Astrocyte (in vitro differentiated cells and primary cell): ENCODE results near the gene SAA4. TPM values are rescaled to one million over a fixed set of nuclear protein-coding genes. Genes with fewer than 3 reads are reported as not detected.
"Not testable (repeated sequence)": the region's sequence is repeated elsewhere in the genome, so short reads cannot be mapped to it uniquely, and the experiment has no call there.

Experiments used
- DNase-seq: peaks from one replicate; pipeline ENCODE4 v3.0.0-alpha.2; 2010; ENCODE audit warnings: low read depth
- FAIRE-seq: peaks from 2 replicates; lab custom pipeline; 2011; peaks lifted over from hg19 to GRCh38; lab: Jason Lieb, UNC
- H2AFZ ChIP-seq: 2 replicates; pipeline ENCODE4 v1.6.0; 2012; ENCODE audit warnings: low read depth, low read length, inconsistent platforms
- H3K27ac ChIP-seq: 2 replicates; pipeline ENCODE4 v1.5.1; 2011; ENCODE audit warnings: low read depth, low read length, inconsistent platforms
- H3K27me3 ChIP-seq: 2 replicates; pipeline ENCODE4 v1.6.0; 2011; ENCODE audit warnings: low read length, inconsistent platforms; ENCODE audit not compliant: insufficient read depth
- H3K36me3 ChIP-seq: 2 replicates; pipeline ENCODE4 v1.5.1; 2011; ENCODE audit warnings: low read length, inconsistent platforms; ENCODE audit not compliant: insufficient read depth
- H3K4me1 ChIP-seq: 2 replicates; pipeline ENCODE4 v1.5.1; 2011; ENCODE audit warnings: low read length, inconsistent platforms; ENCODE audit not compliant: insufficient read depth
- H3K4me2 ChIP-seq: 2 replicates; pipeline ENCODE4 v1.6.0; 2012; ENCODE audit warnings: low read length, inconsistent platforms
- H3K4me3 ChIP-seq: 2 replicates; pipeline ENCODE4 v1.5.1; 2011; ENCODE audit warnings: low read depth, mild to moderate bottlenecking, low read length, inconsistent platforms; ENCODE audit not compliant: insufficient read depth
- H3K79me2 ChIP-seq: 2 replicates; pipeline ENCODE4 v1.6.0; 2012; ENCODE audit warnings: mild to moderate bottlenecking, low read length, inconsistent platforms; ENCODE audit not compliant: insufficient read depth
- H3K9ac ChIP-seq: 2 replicates; pipeline ENCODE4 v1.6.0; 2012; ENCODE audit warnings: mild to moderate bottlenecking, low read length, inconsistent platforms
- H3K9me3 ChIP-seq: 2 replicates; pipeline ENCODE4 v1.5.1; 2012; ENCODE audit warnings: low read depth, mild to moderate bottlenecking, low read length, inconsistent platforms; ENCODE audit not compliant: insufficient read depth
- H4K20me1 ChIP-seq: 2 replicates; pipeline ENCODE4 v1.6.0; 2012; ENCODE audit warnings: low read length, inconsistent platforms; ENCODE audit not compliant: insufficient read depth
- H3K27ac Mint-ChIP-seq: one replicate; pipeline ENCODE4 v1.8.0; 2021; ENCODE audit warnings: mild to moderate bottlenecking, mixed read lengths; ENCODE audit not compliant: unreplicated experiment
- H3K27me3 Mint-ChIP-seq: one replicate; pipeline ENCODE4 v1.8.0; 2021; ENCODE audit warnings: low read depth, mixed read lengths; ENCODE audit not compliant: unreplicated experiment
- H3K36me3 Mint-ChIP-seq: one replicate; pipeline ENCODE4 v1.8.0; 2021; ENCODE audit warnings: low read depth, mixed read lengths; ENCODE audit not compliant: unreplicated experiment
- H3K4me1 Mint-ChIP-seq: one replicate; pipeline ENCODE4 v1.8.0; 2021; ENCODE audit warnings: low read depth, mixed read lengths; ENCODE audit not compliant: unreplicated experiment
- H3K4me3 Mint-ChIP-seq: one replicate; pipeline ENCODE4 v1.8.0; 2021; ENCODE audit warnings: mild to moderate bottlenecking, moderate library complexity, mixed read lengths; ENCODE audit not compliant: unreplicated experiment
- H3K9me3 Mint-ChIP-seq: one replicate; pipeline ENCODE4 v1.8.0; 2021; ENCODE audit warnings: mild to moderate bottlenecking, mixed read lengths; ENCODE audit not compliant: unreplicated experiment
- total RNA-seq: library from RNA; stranded (reverse); gene quantifications from 2 replicates; pipeline ENCODE4 v1.2.1, GENCODE V29; 2021
- TF ChIP-seq, protein P1 (sequence below): IDR thresholded peaks from 2 replicates; pipeline ENCODE4 v1.5.1; 2011; ENCODE audit warnings: low read depth, mild to moderate bottlenecking, inconsistent platforms, low read length, moderate library complexity; ENCODE audit not compliant: insufficient read depth

SAA4 gene
- total RNA-seq, 1 donor from 2014 or later, result not detected

DNA sequence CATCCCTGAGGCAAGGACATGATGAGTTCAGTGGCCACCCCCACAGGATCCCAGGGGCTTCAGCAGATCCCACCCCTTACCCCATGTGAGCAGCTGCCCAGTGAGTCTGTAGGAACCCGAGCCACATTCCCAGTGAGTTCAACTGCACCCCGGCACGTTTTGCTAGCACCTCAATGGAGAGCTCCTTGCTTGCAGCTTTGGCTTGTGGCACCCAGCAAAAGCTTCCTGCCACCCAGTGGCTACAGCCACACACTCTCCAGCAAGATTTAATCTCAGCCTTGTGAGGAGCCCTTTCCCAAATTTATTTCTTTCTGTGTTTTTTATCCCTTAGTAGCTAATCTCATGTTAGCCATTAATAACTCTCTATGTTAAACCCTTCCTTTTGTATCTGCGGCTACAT is 33.5 kb upstream of the SAA4 start:
- Histone ChIP-seq H3K4me2 (no peak overlapping the region), H3K9ac (no peak overlapping the region), H3K36me3 (no peaks in the 10 kb centered on the region), H4K20me1 (no peaks in the 10 kb centered on the region), H3K79me2 (no peaks in the 10 kb centered on the region), H2AFZ (no peak overlapping the region), H3K27ac (no peak overlapping the region), H3K4me1 (no peaks in the 10 kb centered on the region), H3K9me3 (no peaks in the 10 kb centered on the region), H3K27me3 (no peaks in the 10 kb centered on the region), H3K4me3 (no peak overlapping the region)
- Mint-ChIP-seq H3K9me3 (no peaks in the 10 kb centered on the region), H3K27me3 (peaks cover 4% of the 10 kb centered on the region), H3K4me1 (no peaks in the 10 kb centered on the region), H3K4me3 (no peak overlapping the region), H3K36me3 (peaks cover under 1% of the 10 kb centered on the region), H3K27ac (no peak overlapping the region)
- DNase-seq, result no peak
- TF ChIP-seq, protein P1, sequence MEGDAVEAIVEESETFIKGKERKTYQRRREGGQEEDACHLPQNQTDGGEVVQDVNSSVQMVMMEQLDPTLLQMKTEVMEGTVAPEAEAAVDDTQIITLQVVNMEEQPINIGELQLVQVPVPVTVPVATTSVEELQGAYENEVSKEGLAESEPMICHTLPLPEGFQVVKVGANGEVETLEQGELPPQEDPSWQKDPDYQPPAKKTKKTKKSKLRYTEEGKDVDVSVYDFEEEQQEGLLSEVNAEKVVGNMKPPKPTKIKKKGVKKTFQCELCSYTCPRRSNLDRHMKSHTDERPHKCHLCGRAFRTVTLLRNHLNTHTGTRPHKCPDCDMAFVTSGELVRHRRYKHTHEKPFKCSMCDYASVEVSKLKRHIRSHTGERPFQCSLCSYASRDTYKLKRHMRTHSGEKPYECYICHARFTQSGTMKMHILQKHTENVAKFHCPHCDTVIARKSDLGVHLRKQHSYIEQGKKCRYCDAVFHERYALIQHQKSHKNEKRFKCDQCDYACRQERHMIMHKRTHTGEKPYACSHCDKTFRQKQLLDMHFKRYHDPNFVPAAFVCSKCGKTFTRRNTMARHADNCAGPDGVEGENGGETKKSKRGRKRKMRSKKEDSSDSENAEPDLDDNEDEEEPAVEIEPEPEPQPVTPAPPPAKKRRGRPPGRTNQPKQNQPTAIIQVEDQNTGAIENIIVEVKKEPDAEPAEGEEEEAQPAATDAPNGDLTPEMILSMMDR, result no peak
- FAIRE-seq, result no peak

DNA sequence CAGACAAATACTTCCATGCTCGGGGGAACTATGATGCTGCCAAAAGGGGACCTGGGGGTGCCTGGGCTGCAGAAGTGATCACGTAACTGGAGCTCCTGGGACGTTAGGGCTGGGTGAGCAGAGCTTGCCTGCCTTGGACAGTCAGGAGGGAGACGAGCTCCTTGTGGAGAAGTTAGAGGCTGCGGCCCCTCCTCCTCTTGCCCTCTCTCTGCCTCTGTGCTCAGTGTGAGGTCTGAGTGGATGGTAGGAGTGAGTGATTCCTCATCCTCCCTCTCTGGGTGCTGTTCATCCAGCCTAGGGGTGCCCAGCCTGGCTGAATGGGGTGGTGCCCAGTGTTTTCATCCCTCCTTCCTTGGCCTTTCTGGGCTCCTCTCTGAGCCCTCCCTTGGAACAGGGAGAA is 32.6 kb upstream of the SAA4 start:
- not testable (repeated sequence) for H3K4me3 ChIP-seq, H3K4me1 Mint-ChIP-seq, H4K20me1 ChIP-seq, H3K9ac ChIP-seq, H3K27me3 Mint-ChIP-seq, H3K4me1 ChIP-seq, H3K36me3 Mint-ChIP-seq, H3K36me3 ChIP-seq, H3K9me3 ChIP-seq, H3K4me3 Mint-ChIP-seq, H3K9me3 Mint-ChIP-seq, H3K27ac Mint-ChIP-seq, DNase-seq, H3K79me2 ChIP-seq, H3K4me2 ChIP-seq, H3K27me3 ChIP-seq, FAIRE-seq, H3K27ac ChIP-seq, H2AFZ ChIP-seq

DNA sequence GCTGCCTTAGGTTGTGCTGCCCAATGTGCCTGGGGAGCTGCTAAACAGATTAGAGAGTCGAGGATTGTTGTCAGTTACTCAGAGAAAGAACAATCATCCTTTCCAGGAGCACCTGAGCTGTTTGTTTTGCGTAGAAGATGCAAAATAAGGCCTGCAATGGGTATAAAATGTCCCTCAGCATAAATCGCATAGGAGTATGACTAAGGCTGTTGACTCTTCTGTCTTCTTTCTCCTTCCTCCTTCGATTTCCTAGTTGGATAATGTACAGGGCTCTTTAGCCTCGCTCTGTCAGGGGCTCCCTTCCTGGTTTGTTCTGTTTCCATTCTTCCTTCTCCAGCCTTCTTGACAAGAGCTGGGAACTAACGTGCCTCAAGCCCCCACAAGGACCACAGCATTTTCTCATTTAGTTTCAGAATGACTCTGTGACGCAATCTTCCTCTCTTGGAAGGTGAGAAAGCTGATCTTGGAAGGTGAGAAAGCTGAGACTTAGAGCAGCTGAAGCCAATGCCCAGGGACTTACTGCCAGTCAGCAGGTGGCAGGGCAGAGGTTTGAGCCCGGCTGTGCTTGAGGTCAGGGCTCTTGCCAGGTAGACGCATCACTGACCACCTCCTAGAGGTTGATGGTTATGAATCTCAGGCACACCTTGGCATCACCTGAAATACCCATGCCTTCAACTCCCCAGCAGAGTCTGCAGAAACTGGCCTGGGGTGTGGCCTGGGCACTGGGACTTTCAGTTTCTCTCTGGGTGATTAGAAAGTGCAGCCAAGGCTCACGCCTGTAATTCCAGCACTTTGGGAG is 30.9 kb upstream of the SAA4 start:
- H3K36me3 Mint-ChIP-seq, H3K4me3 ChIP-seq, H2AFZ ChIP-seq, H4K20me1 ChIP-seq, H3K9me3 Mint-ChIP-seq, H3K27me3 Mint-ChIP-seq, H3K27ac Mint-ChIP-seq, H3K4me1 Mint-ChIP-seq, H3K9me3 ChIP-seq, H3K9ac ChIP-seq, H3K36me3 ChIP-seq, FAIRE-seq, DNase-seq, H3K4me2 ChIP-seq, H3K79me2 ChIP-seq, H3K27ac ChIP-seq, H3K4me1 ChIP-seq, H3K4me3 Mint-ChIP-seq, H3K27me3 ChIP-seq: not testable (repeated sequence)
